HG03442 (cell line): ENCODE measurements around the gene ORAI2.
"Not testable (repeated sequence)": the region's sequence is repeated elsewhere in the genome, so short reads cannot be mapped to it uniquely, and the experiment has no call there.

Experiments
- ATAC-seq: cut with Tn5 transposase; IDR thresholded peaks from one replicate; pipeline ENCODE4 v1.9.1; 2021; ENCODE audit warnings: mild to moderate bottlenecking, moderate library complexity; ENCODE audit not compliant: unreplicated experiment

Gene ORAI2

GRCh38 chr7:102433219-102434038 is at the start of gene ORAI2:
ORAI2 (plus strand) TSS chr7:102433575; CDS start chr7:102438957, 5,382 bp downstream.
- peak; percentile 60 for ATAC-seq

- no peak for ATAC-seq
Observed at GRCh38 chr7:102387064-102387463, 46.3 kb upstream of the ORAI2 start.

GRCh38 chr7:102389810-102390209 is 43.6 kb upstream of the ORAI2 start:
- ATAC-seq: no peak

GRCh38 chr7:102390697-102391484 is 42.5 kb upstream of the ORAI2 start:
- ATAC-seq: no peak

GRCh38 chr7:102392330-102392729 is 41.0 kb upstream of the ORAI2 start:
- no peak for ATAC-seq

- ATAC-seq: no peak
Observed at GRCh38 chr7:102393467-102393866, 39.9 kb upstream of the ORAI2 start.

GRCh38 chr7:102395592-102395872 is 37.8 kb upstream of the ORAI2 start:
- no peak for ATAC-seq

GRCh38 chr7:102395873-102396709 is 37.3 kb upstream of the ORAI2 start, which contains the start of gene PRKRIP1:
PRKRIP1 (plus strand) TSS chr7:102396363; CDS start chr7:102396412, 49 bp downstream.
- ATAC-seq: peak; percentile 98

GRCh38 chr7:102396710-102397019 is 36.7 kb upstream of the ORAI2 start:
- ATAC-seq: no peak

GRCh38 chr7:102398543-102398942 is 34.8 kb upstream of the ORAI2 start:
- no peak for ATAC-seq

GRCh38 chr7:102400360-102400759 is 33.0 kb upstream of the ORAI2 start:
- no peak for ATAC-seq

GRCh38 chr7:102403563-102403962 is 29.8 kb upstream of the ORAI2 start:
- no peak for ATAC-seq

GRCh38 chr7:102404005-102404861 is 29.1 kb upstream of the ORAI2 start:
- ATAC-seq: peak; percentile 72

GRCh38 chr7:102404862-102405188 is 28.6 kb upstream of the ORAI2 start:
- not testable (repeated sequence) for ATAC-seq

GRCh38 chr7:102407910-102408309 is 25.5 kb upstream of the ORAI2 start:
- ATAC-seq: peak; percentile 12

GRCh38 chr7:102408530-102408929 is 24.8 kb upstream of the ORAI2 start:
- ATAC-seq: peak; percentile 56

- ATAC-seq: no peak
Observed at GRCh38 chr7:102409340-102409739, 24.0 kb upstream of the ORAI2 start.

- ATAC-seq: no peak
Observed at GRCh38 chr7:102410123-102410522, 23.3 kb upstream of the ORAI2 start.

- ATAC-seq: no peak
Observed at GRCh38 chr7:102410918-102411317, 22.5 kb upstream of the ORAI2 start.

GRCh38 chr7:102412548-102412947 is 20.8 kb upstream of the ORAI2 start:
- ATAC-seq: no peak

GRCh38 chr7:102413091-102413490 is 20.3 kb upstream of the ORAI2 start:
- ATAC-seq: no peak
